Medulla oblongata (tissue), 1 donor: ENCODE data around the gene NTF3.

Source experiments
- DNase-seq: peaks from one replicate; pipeline ENCODE4 v3.0.0-alpha.2; 2015; ENCODE audit errors: extremely low spot score

Gene NTF3

GRCh38 chr12:5456906-5457305, 25.0 kb downstream of the NTF3 start:
- peak; percentile 21 for DNase-seq

GRCh38 chr12:5458229-5459050, 26.5 kb downstream of the NTF3 start:
- DNase-seq: no peak

GRCh38 chr12:5459051-5459782, 27.3 kb downstream of the NTF3 start:
- no peak for DNase-seq

GRCh38 chr12:5460817-5461216, 28.9 kb downstream of the NTF3 start:
- no peak for DNase-seq

- DNase-seq: no peak
These were observed 30.1 kb downstream of the NTF3 start for GRCh38 chr12:5461966-5462365.

GRCh38 chr12:5464096-5464495, 32.2 kb downstream of the NTF3 start:
- no peak for DNase-seq

- DNase-seq: no peak
These were observed 33.5 kb downstream of the NTF3 start for GRCh38 chr12:5465384-5465783.

GRCh38 chr12:5466521-5466960, 34.6 kb downstream of the NTF3 start:
- DNase-seq: no peak

GRCh38 chr12:5467931-5468330, 36.0 kb downstream of the NTF3 start:
- no peak for DNase-seq

GRCh38 chr12:5470221-5470620, 38.3 kb downstream of the NTF3 start:
- DNase-seq: no peak

GRCh38 chr12:5470703-5471102, 38.8 kb downstream of the NTF3 start:
- no peak for DNase-seq

- DNase-seq: no peak
These were observed 41.3 kb downstream of the NTF3 start for GRCh38 chr12:5473076-5473782.

GRCh38 chr12:5473783-5474116, 41.8 kb downstream of the NTF3 start:
- no peak for DNase-seq

- no peak for DNase-seq
These were observed 44.4 kb downstream of the NTF3 start for GRCh38 chr12:5476356-5476755.

GRCh38 chr12:5478081-5478706, 46.3 kb downstream of the NTF3 start:
- no peak for DNase-seq

- DNase-seq: no peak
These were observed 47.9 kb downstream of the NTF3 start for GRCh38 chr12:5479761-5480160.

- no peak for DNase-seq
These were observed 48.5 kb downstream of the NTF3 start for GRCh38 chr12:5480218-5480937.

GRCh38 chr12:5480938-5481303, 49.0 kb downstream of the NTF3 start:
- no peak for DNase-seq

- no peak for DNase-seq
These were observed 49.7 kb downstream of the NTF3 start for GRCh38 chr12:5481645-5482044.

GRCh38 chr12:5484426-5484825, 52.5 kb downstream of the NTF3 start:
- DNase-seq: no peak

GRCh38 chr12:5485454-5485853, 53.5 kb downstream of the NTF3 start:
- DNase-seq: no peak

- DNase-seq: no peak
These were observed 55.2 kb downstream of the NTF3 start for GRCh38 chr12:5487076-5487475.
